ENCODE data around the gene TNFAIP8. TPM values are rescaled to one million over a fixed set of nuclear protein-coding genes. Genes with fewer than 3 reads are reported as not detected.
A peak's percentile ranks its signal among the peaks of the same experiment; 100 is the strongest.

TNFAIP8 gene
- total RNA-seq, 1 donor from 2014 or later: 19.5 TPM

GRCh38 chr5:119333421-119333851 lies 22.4 kb upstream of the TNFAIP8 start:
- Mint-ChIP-seq H3K27ac (ENCODE audit: unreplicated experiment) (no peak overlapping the region), H3K9me3 (ENCODE audit: low read depth) (no peaks in the 10 kb centered on the region), H3K4me3 (ENCODE audit: unreplicated experiment) (no peak overlapping the region), H3K36me3 (ENCODE audit: low read depth) (no peaks in the 10 kb centered on the region), H3K4me1 (ENCODE audit: low read depth) (peaks cover 26% of the 10 kb centered on the region), H3K27me3 (ENCODE audit: low read depth) (no peaks in the 10 kb centered on the region)
- TF ChIP-seq CTCF (IDR thresholded peaks at IDR 0.05): no peak
- DNase-seq (ENCODE audit: low spot score): no peak

DNA sequence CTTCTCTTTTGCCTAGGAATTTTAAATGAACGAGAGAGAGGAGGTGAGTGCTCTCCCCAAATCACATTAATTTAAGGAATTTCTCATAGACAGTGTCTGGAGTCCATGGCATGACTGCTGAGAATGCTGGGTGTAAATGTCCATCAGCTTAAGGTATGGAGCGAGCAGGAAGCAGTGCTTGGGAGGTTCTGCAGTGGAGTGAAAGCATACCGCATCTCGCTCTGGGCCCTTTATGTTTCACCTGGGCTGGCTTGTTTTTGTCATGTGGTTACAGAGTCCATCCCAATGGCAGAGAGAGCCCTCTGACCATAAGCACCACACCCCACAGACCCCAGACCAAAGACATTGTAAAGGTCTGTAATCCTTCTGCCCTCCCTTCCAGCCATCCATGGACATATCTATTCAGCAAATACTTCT lies 20.6 kb upstream of the TNFAIP8 start:
- Mint-ChIP-seq H3K27me3 (ENCODE audit: low read depth) (no peaks in the 10 kb centered on the region), H3K9me3 (ENCODE audit: low read depth) (no peaks in the 10 kb centered on the region), H3K27ac (ENCODE audit: unreplicated experiment) (no peak overlapping the region), H3K4me3 (ENCODE audit: unreplicated experiment) (no peak overlapping the region), H3K36me3 (ENCODE audit: low read depth) (no peaks in the 10 kb centered on the region), H3K4me1 (ENCODE audit: low read depth) (peaks cover 16% of the 10 kb centered on the region)
- peak; percentile 41 for TF ChIP-seq CTCF (IDR thresholded peaks at IDR 0.05)
- DNase-seq (ENCODE audit: low spot score): no peak

DNA sequence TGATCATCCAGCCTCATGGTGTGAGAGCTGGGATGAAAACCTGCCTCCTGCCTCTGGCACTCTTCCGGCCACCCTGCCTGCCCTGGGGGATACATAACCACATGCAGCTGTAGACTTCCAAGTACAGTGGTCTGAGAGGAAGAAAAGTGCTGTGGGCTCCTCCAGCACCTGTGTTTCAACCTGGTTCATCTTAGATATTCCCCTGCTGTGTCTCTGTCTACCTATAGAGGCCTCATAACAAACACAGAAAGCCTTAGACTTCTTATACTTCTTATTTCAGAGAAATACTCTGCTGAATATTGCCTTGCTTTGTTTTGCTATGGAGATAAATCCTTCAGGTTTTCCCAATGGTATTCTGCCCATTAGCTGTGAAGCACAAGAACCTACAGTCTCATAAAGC lies 19.6 kb upstream of the TNFAIP8 start:
- Mint-ChIP-seq H3K4me3 (ENCODE audit: unreplicated experiment) (no peak overlapping the region), H3K36me3 (ENCODE audit: low read depth) (no peaks in the 10 kb centered on the region), H3K27me3 (ENCODE audit: low read depth) (no peaks in the 10 kb centered on the region), H3K27ac (ENCODE audit: unreplicated experiment) (no peak overlapping the region), H3K9me3 (ENCODE audit: low read depth) (no peaks in the 10 kb centered on the region), H3K4me1 (ENCODE audit: low read depth) (peaks cover 16% of the 10 kb centered on the region)
- TF ChIP-seq CTCF (IDR thresholded peaks at IDR 0.05): no peak
- DNase-seq (ENCODE audit: low spot score): no peak

- Mint-ChIP-seq H3K4me3 (ENCODE audit: unreplicated experiment) (no peak overlapping the region), H3K4me1 (ENCODE audit: low read depth) (peaks cover 20% of the 10 kb centered on the region), H3K9me3 (ENCODE audit: low read depth) (no peaks in the 10 kb centered on the region), H3K27me3 (ENCODE audit: low read depth) (no peaks in the 10 kb centered on the region), H3K27ac (ENCODE audit: unreplicated experiment) (no peak overlapping the region), H3K36me3 (ENCODE audit: low read depth) (no peaks in the 10 kb centered on the region)
- DNase-seq (ENCODE audit: low spot score): no peak
- TF ChIP-seq CTCF (IDR thresholded peaks at IDR 0.05): no peak
Observed at GRCh38 chr5:119336845-119337580, 18.8 kb upstream of the TNFAIP8 start.

- Mint-ChIP-seq H3K36me3 (ENCODE audit: low read depth) (no peaks in the 10 kb centered on the region), H3K27me3 (ENCODE audit: low read depth) (no peaks in the 10 kb centered on the region), H3K4me3 (ENCODE audit: unreplicated experiment) (no peak overlapping the region), H3K27ac (ENCODE audit: unreplicated experiment) (no peak overlapping the region), H3K4me1 (ENCODE audit: low read depth) (peaks cover 32% of the 10 kb centered on the region), H3K9me3 (ENCODE audit: low read depth) (no peaks in the 10 kb centered on the region)
- DNase-seq (ENCODE audit: low spot score): no peak
- no peak for TF ChIP-seq CTCF (IDR thresholded peaks at IDR 0.05)
Observed at GRCh38 chr5:119338326-119338946, 17.4 kb upstream of the TNFAIP8 start.

All from chondrocyte (in vitro differentiated cells).